MM.1S (cell line): Measurements from ENCODE around the gene SNX15.

ENCODE experiments used
- DNase-seq: peaks from one replicate; pipeline ENCODE4 v3.0.0-alpha.2; 2015
- H2AFZ ChIP-seq: fragments of 300-600 bp; sonication (generic); 2 replicates; pipeline ENCODE4 v1.6.0; 2016; ENCODE audit warnings: antibody characterized with exemption, low read length
- H3F3A ChIP-seq: fragments of 300-600 bp; sonication (generic); 2 replicates; pipeline ENCODE4 v1.6.1; 2016; ENCODE audit warnings: mild to moderate bottlenecking, antibody characterized with exemption, low read length, moderate library complexity, mixed read lengths; ENCODE audit not compliant: insufficient read depth
- H3K27ac ChIP-seq: fragments of 300-600 bp; sonication (generic); 2 replicates; pipeline ENCODE4 v1.5.1; 2016; ENCODE audit warnings: mild to moderate bottlenecking, low read length
- H3K27me3 ChIP-seq: fragments of 300-600 bp; sonication (generic); replicated peaks from 2 replicates; pipeline ENCODE4 v1.6.0; 2016; ENCODE audit warnings: low read length; ENCODE audit not compliant: insufficient read depth
- H3K36me3 ChIP-seq: fragments of 300-600 bp; sonication (generic); replicated peaks from 2 replicates; pipeline ENCODE4 v1.6.1; 2016; ENCODE audit warnings: mild to moderate bottlenecking, low read length, mixed read lengths; ENCODE audit not compliant: insufficient read depth
- H3K4me1 ChIP-seq: fragments of 300-600 bp; sonication (generic); 2 replicates; pipeline ENCODE4 v1.6.1; 2016; ENCODE audit warnings: low read length, mixed read lengths
- H3K4me2 ChIP-seq: fragments of 300-600 bp; sonication (generic); 2 replicates; pipeline ENCODE4 v1.6.0; 2016; ENCODE audit warnings: low read depth, low read length
- H3K4me3 ChIP-seq: fragments of 300-600 bp; sonication (generic); 2 replicates; pipeline ENCODE4 v1.5.1; 2016; ENCODE audit warnings: low read length, mixed read lengths
- H3K79me2 ChIP-seq: fragments of 300-600 bp; sonication (generic); 2 replicates; pipeline ENCODE4 v1.6.1; 2016; ENCODE audit warnings: mixed run types, low read length, mixed read lengths
- H3K9ac ChIP-seq: fragments of 300-600 bp; sonication (generic); 2 replicates; pipeline ENCODE4 v1.6.1; 2016; ENCODE audit warnings: low read length, mixed read lengths
- H3K9me2 ChIP-seq: fragments of 300-600 bp; sonication (generic); replicated peaks from 2 replicates; pipeline ENCODE4 v1.6.1; 2016; ENCODE audit warnings: mild to moderate bottlenecking, low read length, mixed read lengths; ENCODE audit not compliant: insufficient read depth
- H3K9me3 ChIP-seq: fragments of 300-600 bp; sonication (generic); replicated peaks from 2 replicates; pipeline ENCODE4 v1.6.1; 2016; ENCODE audit warnings: mild to moderate bottlenecking, low read length, mixed read lengths; ENCODE audit not compliant: insufficient read depth
- H4K20me1 ChIP-seq: fragments of 300-600 bp; sonication (generic); 2 replicates; pipeline ENCODE4 v1.6.1; 2016; ENCODE audit warnings: mild to moderate bottlenecking, low read length, moderate library complexity, mixed read lengths; ENCODE audit not compliant: insufficient read depth
- CTCF ChIP-seq: fragments of 300-600 bp; sonication (generic); IDR thresholded peaks from 2 replicates; pipeline ENCODE4 v1.5.1; 2016; ENCODE audit warnings: antibody characterized with exemption, low read length, mixed read lengths
- EZH2 ChIP-seq: fragments of 300-600 bp; sonication (generic); optimal IDR thresholded peaks from 2 replicates; pipeline ENCODE3; 2017; ENCODE audit warnings: low read depth, mild to moderate bottlenecking, antibody characterized with exemption, low read length, mixed read lengths
- EZH2phosphoT487 ChIP-seq: fragments of 300-600 bp; sonication (generic); IDR thresholded peaks from 2 replicates; pipeline ENCODE4 v1.6.1; 2018; ENCODE audit warnings: antibody characterized with exemption, low read length

Gene SNX15

DNA sequence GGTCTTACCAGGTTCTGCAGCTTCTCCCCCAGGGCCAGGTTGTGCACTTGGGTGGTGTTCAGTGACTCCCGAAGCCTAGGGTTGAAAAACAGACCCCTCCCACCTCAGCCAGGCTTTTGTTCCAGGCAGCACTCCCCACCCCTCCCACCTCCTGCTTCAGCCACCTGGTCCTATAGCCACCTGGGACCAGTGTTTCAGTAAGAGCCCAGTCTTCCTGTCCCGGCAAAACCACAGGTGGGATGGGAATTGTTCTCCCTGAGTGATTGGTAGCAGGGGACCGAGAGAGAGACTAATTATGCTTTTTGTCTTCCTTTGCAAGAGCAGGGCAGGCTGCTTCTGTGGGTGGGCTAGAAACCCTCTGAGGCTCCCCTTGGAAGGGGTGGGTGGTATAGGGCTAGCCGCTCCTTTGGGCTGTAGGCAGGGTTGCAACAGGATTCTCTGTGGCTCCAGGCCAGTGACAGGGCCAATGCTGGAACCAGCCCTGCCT, 39.6 kb downstream of the SNX15 start:
- Histone ChIP-seq H3K9ac (no peak overlapping the region), H3K4me2 (no peak overlapping the region), H3K27me3 (no peaks in the 10 kb centered on the region), H3F3A (no peaks in the 10 kb centered on the region), H3K9me2 (no peaks in the 10 kb centered on the region), H3K4me3 (no peak overlapping the region), H3K4me1 (peaks cover 7% of the 10 kb centered on the region), H3K9me3 (no peaks in the 10 kb centered on the region), H3K79me2 (no peaks in the 10 kb centered on the region), H4K20me1 (no peaks in the 10 kb centered on the region), H3K36me3 (no peaks in the 10 kb centered on the region), H2AFZ (no peak overlapping the region), H3K27ac (no peak overlapping the region)
- no peak for DNase-seq
- TF ChIP-seq EZH2phosphoT487: no peak
- no peak for TF ChIP-seq CTCF
- TF ChIP-seq EZH2: no peak

DNA sequence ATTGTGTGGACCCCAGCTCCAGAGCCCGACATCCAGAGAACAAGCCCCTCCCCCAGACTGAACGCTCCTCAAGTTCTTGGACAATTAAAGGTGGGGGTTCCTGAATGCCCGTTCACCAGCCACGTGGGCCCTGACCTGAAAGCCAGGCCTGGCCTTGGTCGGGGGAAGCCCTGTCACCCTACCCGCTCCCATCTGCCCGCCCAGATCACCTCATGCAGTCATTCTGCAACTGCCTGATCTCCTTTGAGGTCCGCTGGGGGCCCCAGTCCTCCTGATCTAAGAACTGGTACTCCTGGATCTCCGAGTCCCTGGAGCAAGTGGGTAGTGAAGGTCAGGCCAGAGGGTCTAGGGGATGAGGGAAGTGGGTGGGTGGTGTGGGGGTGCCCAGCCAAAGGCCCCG, 40.2 kb downstream of the SNX15 start:
- TF ChIP-seq EZH2phosphoT487 (no peak), EZH2 (no peak), CTCF (no peak)
- no peaks in the 10 kb centered on the region for H3K36me3 ChIP-seq
- no peak overlapping the region for H3K9ac ChIP-seq
- H3K9me2 ChIP-seq: no peaks in the 10 kb centered on the region
- peaks cover 9% of the 10 kb centered on the region for H3K4me1 ChIP-seq
- no peaks in the 10 kb centered on the region for H3K27me3 ChIP-seq
- no peak overlapping the region for H2AFZ ChIP-seq
- H3K79me2 ChIP-seq: no peaks in the 10 kb centered on the region
- H3K4me2 ChIP-seq: no peak overlapping the region
- H3K9me3 ChIP-seq: no peaks in the 10 kb centered on the region
- H3K27ac ChIP-seq: no peak overlapping the region
- DNase-seq: no peak
- no peak overlapping the region for H3K4me3 ChIP-seq
- H3F3A ChIP-seq: no peaks in the 10 kb centered on the region
- no peaks in the 10 kb centered on the region for H4K20me1 ChIP-seq

GRCh38 chr11:65069217-65069616, 42.0 kb downstream of the SNX15 start:
- no peak overlapping the region for H2AFZ ChIP-seq
- H3K4me2 ChIP-seq: no peak overlapping the region
- no peak for DNase-seq
- H3K9ac ChIP-seq: no peak overlapping the region
- no peaks in the 10 kb centered on the region for H4K20me1 ChIP-seq
- peaks cover 12% of the 10 kb centered on the region for H3K4me1 ChIP-seq
- no peaks in the 10 kb centered on the region for H3K9me2 ChIP-seq
- no peaks in the 10 kb centered on the region for H3F3A ChIP-seq
- H3K27ac ChIP-seq: no peak overlapping the region
- TF ChIP-seq EZH2phosphoT487 (no peak), CTCF (no peak), EZH2 (no peak)
- no peak overlapping the region for H3K4me3 ChIP-seq
- no peaks in the 10 kb centered on the region for H3K79me2 ChIP-seq
- H3K27me3 ChIP-seq: no peaks in the 10 kb centered on the region
- H3K36me3 ChIP-seq: no peaks in the 10 kb centered on the region
- no peaks in the 10 kb centered on the region for H3K9me3 ChIP-seq
